Measurements from ENCODE around the gene HMMR.

GRCh38 chr5:163531272-163531671, 70.8 kb downstream of the HMMR start:
- TF ChIP-seq GATA2 (IDR thresholded peaks at IDR 0.05; ENCODE audit: low read depth, low read length) (no peak), GATA3 (IDR thresholded peaks at IDR 0.05; ENCODE audit: low read depth, low read length) (no peak)

All from SH-SY5Y (cell line).